HepG2 (cell line): ENCODE data around the gene GDPD5. TPM values are rescaled to one million over a fixed set of nuclear protein-coding genes. Genes with fewer than 3 reads are reported as not detected.
A peak's percentile ranks its signal among the peaks of the same experiment; 100 is the strongest.

ENCODE experiments used
- KDM5B ChIP-seq: sonication (generic); formaldehyde crosslinking; IDR thresholded peaks from 2 replicates; pipeline ENCODE4 v1.4.0; 2020; ENCODE audit warnings: missing genetic modification reagents, mild to moderate bottlenecking, borderline replicate concordance
- RBAK ChIP-seq: sonication (generic); formaldehyde crosslinking; IDR thresholded peaks from 2 replicates; pipeline ENCODE4 v1.5.1; 2020; ENCODE audit warnings: mild to moderate bottlenecking, missing genetic modification reagents
- TARDBP ChIP-seq: sonication (generic); formaldehyde crosslinking; IDR thresholded peaks from 2 replicates; pipeline ENCODE4 v1.8.0; 2022; ENCODE audit warnings: mild to moderate bottlenecking, missing genetic modification reagents
- ZFP91 ChIP-seq: sonication (generic); formaldehyde crosslinking; IDR thresholded peaks from 2 replicates; pipeline ENCODE4 v1.9.0; 2022; ENCODE audit warnings: missing genetic modification reagents, mild to moderate bottlenecking, borderline replicate concordance
- ZNF766 ChIP-seq: sonication (generic); formaldehyde crosslinking; IDR thresholded peaks from 2 replicates; pipeline ENCODE4 v1.5.0; 2020; ENCODE audit warnings: missing genetic modification reagents, borderline replicate concordance
- polyA plus RNA-seq, 8 experiments: library from polyadenylated mRNA; depleted of rRNA in 3 of 8; stranded (reverse) in 7 of 8; unstranded in 1 of 8; fragments of >200 nt; fragmentation: Illumina TruSeq in 4 of 8; extraction: Trizol in 4 of 8; gene quantifications; 2 replicates each; pipeline versions ENCODE4 v1.2.1 to v1.2.3, GENCODE V29; 2011 to 2016; ENCODE audit warnings: low read depth in 4 of 8, missing spikeins in 1 of 8, mixed read lengths in 1 of 8; ENCODE audit not compliant: insufficient read depth in 1 of 8
- total RNA-seq, 5 experiments: library from RNA; depleted of rRNA; stranded (reverse); fragments of >200 nt; fragmentation: Illumina TruSeq; extraction: Trizol; gene quantifications; 2 replicates each; pipeline ENCODE4 v1.2.3, GENCODE V29; 2016; ENCODE audit warnings: low read depth in 1 of 5
- TF ChIP-seq, protein P1 (sequence below), 2 experiments: sonication (generic) in 1 of 2; formaldehyde crosslinking in 1 of 2; IDR thresholded peaks; 2 replicates each; pipeline versions ENCODE4 v1.6.1 to v1.9.0; 2014 to 2022; ENCODE audit warnings: antibody characterized with exemption in 1 of 2, borderline replicate concordance in 1 of 2, inconsistent platforms in 1 of 2, low read depth in 1 of 2, missing genetic modification reagents in 1 of 2
- TF ChIP-seq, protein P2 (sequence below): sonication (generic); formaldehyde crosslinking; IDR thresholded peaks from 2 replicates; pipeline ENCODE4 v1.4.0; 2020; ENCODE audit warnings: missing genetic modification reagents, borderline replicate concordance
- TF ChIP-seq, protein P3 (sequence below): IDR thresholded peaks from 2 replicates; pipeline ENCODE4 v1.6.1; 2018; ENCODE audit warnings: missing genetic modification reagents, mild to moderate bottlenecking, missing compliant biosample characterization

Gene GDPD5
- total and polyA plus RNA-seq, 2 of the 13 experiments (the other 11 are each of a cell fraction or from before 2014, with no cell fraction given), result 55.0 to 67.5 TPM

- TF ChIP-seq ZFP91 (CRISPR knock-in tag) (0 out of 2 replicates have a peak, but pooled peaks have one; percentile 15), TARDBP (CRISPR knock-in tag) (no peak), RBAK (CRISPR knock-in tag) (no peak), KDM5B (0 out of 2 replicates have a peak, but pooled peaks have one; percentile 32), ZNF766 (CRISPR knock-in tag) (no peak)
- TF ChIP-seq, protein P1, sequence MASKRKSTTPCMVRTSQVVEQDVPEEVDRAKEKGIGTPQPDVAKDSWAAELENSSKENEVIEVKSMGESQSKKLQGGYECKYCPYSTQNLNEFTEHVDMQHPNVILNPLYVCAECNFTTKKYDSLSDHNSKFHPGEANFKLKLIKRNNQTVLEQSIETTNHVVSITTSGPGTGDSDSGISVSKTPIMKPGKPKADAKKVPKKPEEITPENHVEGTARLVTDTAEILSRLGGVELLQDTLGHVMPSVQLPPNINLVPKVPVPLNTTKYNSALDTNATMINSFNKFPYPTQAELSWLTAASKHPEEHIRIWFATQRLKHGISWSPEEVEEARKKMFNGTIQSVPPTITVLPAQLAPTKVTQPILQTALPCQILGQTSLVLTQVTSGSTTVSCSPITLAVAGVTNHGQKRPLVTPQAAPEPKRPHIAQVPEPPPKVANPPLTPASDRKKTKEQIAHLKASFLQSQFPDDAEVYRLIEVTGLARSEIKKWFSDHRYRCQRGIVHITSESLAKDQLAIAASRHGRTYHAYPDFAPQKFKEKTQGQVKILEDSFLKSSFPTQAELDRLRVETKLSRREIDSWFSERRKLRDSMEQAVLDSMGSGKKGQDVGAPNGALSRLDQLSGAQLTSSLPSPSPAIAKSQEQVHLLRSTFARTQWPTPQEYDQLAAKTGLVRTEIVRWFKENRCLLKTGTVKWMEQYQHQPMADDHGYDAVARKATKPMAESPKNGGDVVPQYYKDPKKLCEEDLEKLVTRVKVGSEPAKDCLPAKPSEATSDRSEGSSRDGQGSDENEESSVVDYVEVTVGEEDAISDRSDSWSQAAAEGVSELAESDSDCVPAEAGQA (IDR thresholded peaks at IDR 0.05; ENCODE audit: low read depth), result no peak
- TF ChIP-seq, protein P1 (CRISPR knock-in tag; IDR thresholded peaks at IDR 0.05; ENCODE audit: borderline replicate concordance), result no peak
- TF ChIP-seq, protein P2, sequence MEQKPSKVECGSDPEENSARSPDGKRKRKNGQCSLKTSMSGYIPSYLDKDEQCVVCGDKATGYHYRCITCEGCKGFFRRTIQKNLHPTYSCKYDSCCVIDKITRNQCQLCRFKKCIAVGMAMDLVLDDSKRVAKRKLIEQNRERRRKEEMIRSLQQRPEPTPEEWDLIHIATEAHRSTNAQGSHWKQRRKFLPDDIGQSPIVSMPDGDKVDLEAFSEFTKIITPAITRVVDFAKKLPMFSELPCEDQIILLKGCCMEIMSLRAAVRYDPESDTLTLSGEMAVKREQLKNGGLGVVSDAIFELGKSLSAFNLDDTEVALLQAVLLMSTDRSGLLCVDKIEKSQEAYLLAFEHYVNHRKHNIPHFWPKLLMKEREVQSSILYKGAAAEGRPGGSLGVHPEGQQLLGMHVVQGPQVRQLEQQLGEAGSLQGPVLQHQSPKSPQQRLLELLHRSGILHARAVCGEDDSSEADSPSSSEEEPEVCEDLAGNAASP, result peak; percentile 32; the same call in 1 of the 2 replicates
- TF ChIP-seq, protein P3, sequence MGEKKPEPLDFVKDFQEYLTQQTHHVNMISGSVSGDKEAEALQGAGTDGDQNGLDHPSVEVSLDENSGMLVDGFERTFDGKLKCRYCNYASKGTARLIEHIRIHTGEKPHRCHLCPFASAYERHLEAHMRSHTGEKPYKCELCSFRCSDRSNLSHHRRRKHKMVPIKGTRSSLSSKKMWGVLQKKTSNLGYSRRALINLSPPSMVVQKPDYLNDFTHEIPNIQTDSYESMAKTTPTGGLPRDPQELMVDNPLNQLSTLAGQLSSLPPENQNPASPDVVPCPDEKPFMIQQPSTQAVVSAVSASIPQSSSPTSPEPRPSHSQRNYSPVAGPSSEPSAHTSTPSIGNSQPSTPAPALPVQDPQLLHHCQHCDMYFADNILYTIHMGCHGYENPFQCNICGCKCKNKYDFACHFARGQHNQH (CRISPR knock-in tag), result no peak
Measured at GRCh38 chr11:75510004-75510722, 15.6 kb downstream of the GDPD5 start (continued).
